Mesenchymal stem cell (in vitro differentiated cells and primary cell): ENCODE results near the gene KPNA2.

Source experiments
- DNase-seq: peaks from one replicate; pipeline ENCODE4 v3.0.0-alpha.2; 2013
- H2AFZ ChIP-seq: one replicate; pipeline ENCODE4 v1.6.1; 2013; ENCODE audit warnings: low read depth, mild to moderate bottlenecking, control low read depth, inconsistent platforms, low read length, moderate library complexity
- H2AK5ac ChIP-seq: 2 replicates; pipeline ENCODE4 v1.6.1; 2013; ENCODE audit warnings: low read length, moderate library complexity, mild to moderate bottlenecking, inconsistent platforms; ENCODE audit not compliant: severe bottlenecking
- H2BK120ac ChIP-seq: one replicate; pipeline ENCODE4 v1.6.1; 2013; ENCODE audit warnings: low read depth, mild to moderate bottlenecking, inconsistent platforms, low read length, moderate library complexity
- H2BK12ac ChIP-seq, 2 experiments: one replicate each; pipeline ENCODE4 v1.6.1; 2013; ENCODE audit warnings: inconsistent platforms in 2 of 2, low read length in 2 of 2, mild to moderate bottlenecking in 2 of 2, moderate library complexity in 2 of 2, control low read depth in 1 of 2
- H2BK15ac ChIP-seq: one replicate; pipeline ENCODE4 v1.6.1; 2013; ENCODE audit warnings: mild to moderate bottlenecking, low read depth, inconsistent platforms; ENCODE audit not compliant: poor library complexity, severe bottlenecking
- H2BK5ac ChIP-seq: 2 replicates; pipeline ENCODE4 v1.6.1; 2013; ENCODE audit warnings: low read depth, mild to moderate bottlenecking, low read length, control low read depth, inconsistent platforms; ENCODE audit not compliant: poor library complexity, severe bottlenecking
- H3K14ac ChIP-seq, 2 experiments: one replicate each; pipeline ENCODE4 v1.6.1; 2013; ENCODE audit warnings: inconsistent platforms in 2 of 2, low read length in 2 of 2, control low read depth in 1 of 2, mild to moderate bottlenecking in 1 of 2, moderate library complexity in 1 of 2
- H3K18ac ChIP-seq, 2 experiments: one replicate each; pipeline ENCODE4 v1.6.1; 2013; ENCODE audit warnings: inconsistent platforms in 2 of 2, low read length in 2 of 2, control low read depth in 1 of 2, low read depth in 1 of 2, mild to moderate bottlenecking in 1 of 2
- H3K23ac ChIP-seq, 2 experiments: one replicate each; pipeline ENCODE4 v1.6.1; 2013; ENCODE audit warnings: inconsistent platforms in 2 of 2, low read length in 2 of 2, mild to moderate bottlenecking in 2 of 2, moderate library complexity in 2 of 2, control low read depth in 1 of 2
- H3K27ac ChIP-seq: 2 replicates; pipeline ENCODE4 v1.5.1; 2013; ENCODE audit warnings: mild to moderate bottlenecking, moderate library complexity, low read length, control low read depth, inconsistent platforms; ENCODE audit not compliant: poor library complexity, severe bottlenecking
- H3K27me3 ChIP-seq, 2 experiments: 2 replicates each; pipeline versions ENCODE4 v1.6.1 to v1.7.0; 2013; ENCODE audit warnings: low read length in 2 of 2, mild to moderate bottlenecking in 2 of 2, moderate library complexity in 2 of 2, control low read depth in 1 of 2, inconsistent platforms in 1 of 2; ENCODE audit not compliant: control insufficient read depth in 1 of 2, insufficient read depth in 1 of 2
- H3K36me3 ChIP-seq, 2 experiments: 2 replicates each; pipeline versions ENCODE4 v1.6.1 to v1.7.0; 2013; ENCODE audit warnings: low read length in 2 of 2, control low read depth in 1 of 2, inconsistent platforms in 1 of 2, low read depth in 1 of 2, mild to moderate bottlenecking in 1 of 2; ENCODE audit not compliant: insufficient read depth in 2 of 2, control insufficient read depth in 1 of 2
- H3K4ac ChIP-seq, 2 experiments: one replicate each; pipeline ENCODE4 v1.6.1; 2013; ENCODE audit warnings: inconsistent platforms in 2 of 2, low read length in 2 of 2, mild to moderate bottlenecking in 2 of 2, moderate library complexity in 2 of 2, control low read depth in 1 of 2, low read depth in 1 of 2
- H3K4me1 ChIP-seq: 2 replicates; pipeline ENCODE4 v1.6.1; 2013; ENCODE audit warnings: low read depth, low read length, control low read depth; ENCODE audit not compliant: control insufficient read depth, insufficient read depth
- H3K4me2 ChIP-seq: 2 replicates; pipeline ENCODE4 v1.6.1; 2013; ENCODE audit warnings: low read length, mild to moderate bottlenecking, inconsistent platforms; ENCODE audit not compliant: poor library complexity, severe bottlenecking
- H3K4me3 ChIP-seq, 2 experiments: 2 replicates each; pipeline versions ENCODE4 v1.5.1 to v1.7.0; 2013; ENCODE audit warnings: low read length in 2 of 2, mild to moderate bottlenecking in 2 of 2, control low read depth in 1 of 2, low read depth in 1 of 2; ENCODE audit not compliant: insufficient read depth in 1 of 2
- H3K79me1 ChIP-seq: replicated peaks from 2 replicates; pipeline ENCODE4 v1.6.1; 2013; ENCODE audit warnings: mild to moderate bottlenecking, control low read depth, low read length, inconsistent platforms; ENCODE audit not compliant: poor library complexity, severe bottlenecking
- H3K9ac ChIP-seq: 2 replicates; pipeline ENCODE4 v1.7.0; 2013; ENCODE audit warnings: mild to moderate bottlenecking, low read length, moderate library complexity
- H3K9me3 ChIP-seq: 2 replicates; pipeline ENCODE4 v1.7.0; 2013; ENCODE audit warnings: mild to moderate bottlenecking, low read length; ENCODE audit not compliant: control insufficient read depth
- H4K8ac ChIP-seq: one replicate; pipeline ENCODE4 v1.6.1; 2013; ENCODE audit warnings: inconsistent platforms, mild to moderate bottlenecking, low read length, moderate library complexity
- H4K91ac ChIP-seq: one replicate; pipeline ENCODE4 v1.6.1; 2013; ENCODE audit warnings: mild to moderate bottlenecking, low read length, inconsistent platforms
- WGBS: methylation state at CpG from one replicate; pipeline ENCODE4 v1.1.7; 2013; ENCODE audit warnings: mixed read lengths; 5-methylcytosine and 5-hydroxymethylcytosine counted together

Gene KPNA2

GRCh38 chr17:68052810-68053209 lies 17.3 kb downstream of the KPNA2 start:
- Histone ChIP-seq H3K36me3 (no peaks in the 10 kb centered on the region), H3K79me1 (no peaks in the 10 kb centered on the region), H4K8ac (no peak overlapping the region), H3K9me3 (no peaks in the 10 kb centered on the region), H3K23ac (no peak overlapping the region), H3K27ac (no peak overlapping the region), H3K4me2 (no peak overlapping the region), H2BK5ac (no peak overlapping the region), H3K14ac (no peak overlapping the region), H2AK5ac (no peak overlapping the region), H3K4me1 (peaks cover 8% of the 10 kb centered on the region), H2AFZ (no peak overlapping the region), H2BK15ac (no peak overlapping the region), H3K4me3 (peak overlapping the region in 1 of 2 experiments; percentile 26), H2BK120ac (no peak overlapping the region), H3K4ac (no peak overlapping the region), H2BK12ac (peak overlapping the region; percentile 7 to 64), H4K91ac (no peak overlapping the region), H3K18ac (peak overlapping the region in 1 of 2 experiments; percentile 87), H3K27me3 (no peaks in the 10 kb centered on the region), H3K9ac (peak overlapping the region; percentile 63)
- no peak for DNase-seq
- WGBS, result 96% methylated on average over 14 of the region's 14 CpGs

GRCh38 chr17:68053231-68054013 lies 17.9 kb downstream of the KPNA2 start:
- Histone ChIP-seq H4K8ac (peak overlapping the region; percentile 45), H3K4me2 (no peak overlapping the region), H3K4me1 (peaks cover 8% of the 10 kb centered on the region), H3K27me3 (no peaks in the 10 kb centered on the region), H3K14ac (no peak overlapping the region), H3K79me1 (no peaks in the 10 kb centered on the region), H3K4me3 (peak overlapping the region in 1 of 2 experiments; percentile 26), H2AK5ac (no peak overlapping the region), H2BK15ac (no peak overlapping the region), H4K91ac (peak overlapping the region; percentile 70), H2BK5ac (no peak overlapping the region), H2AFZ (no peak overlapping the region), H3K4ac (peak overlapping the region in 1 of 2 experiments; percentile 94), H2BK120ac (peak overlapping the region; percentile 64), H3K36me3 (no peaks in the 10 kb centered on the region), H3K18ac (peak overlapping the region; percentile 22 to 87), H3K23ac (no peak overlapping the region), H3K9me3 (no peaks in the 10 kb centered on the region), H2BK12ac (peak overlapping the region in 1 of 2 experiments; percentile 64), H3K27ac (no peak overlapping the region), H3K9ac (peak overlapping the region; percentile 63)
- peak; percentile 62 for DNase-seq
- WGBS, result 70% methylated on average over 7 of the region's 9 CpGs

- Histone ChIP-seq H3K27me3 (no peaks in the 10 kb centered on the region), H3K4ac (peak overlapping the region; percentile 11 to 17), H3K23ac (no peak overlapping the region), H3K9me3 (no peaks in the 10 kb centered on the region), H2BK12ac (peak overlapping the region in 1 of 2 experiments; percentile 54), H2AK5ac (no peak overlapping the region), H3K4me3 (peak overlapping the region in 1 of 2 experiments; percentile 27), H3K18ac (peak overlapping the region; percentile 66 to 77), H2BK15ac (no peak overlapping the region), H2AFZ (no peak overlapping the region), H2BK120ac (peak overlapping the region; percentile 0), H3K14ac (no peak overlapping the region), H4K91ac (peak overlapping the region; percentile 65), H3K4me1 (peaks cover 8% of the 10 kb centered on the region), H2BK5ac (no peak overlapping the region), H3K36me3 (no peaks in the 10 kb centered on the region), H3K4me2 (no peak overlapping the region), H4K8ac (no peak overlapping the region), H3K79me1 (no peaks in the 10 kb centered on the region), H3K9ac (peak overlapping the region; percentile 52), H3K27ac (peak overlapping the region; percentile 55)
- peak; percentile 89 for DNase-seq
- WGBS, result 18% methylated on average over 10 of the region's 11 CpGs
These were observed 18.9 kb downstream of the KPNA2 start for GRCh38 chr17:68054296-68054900.

DNA sequence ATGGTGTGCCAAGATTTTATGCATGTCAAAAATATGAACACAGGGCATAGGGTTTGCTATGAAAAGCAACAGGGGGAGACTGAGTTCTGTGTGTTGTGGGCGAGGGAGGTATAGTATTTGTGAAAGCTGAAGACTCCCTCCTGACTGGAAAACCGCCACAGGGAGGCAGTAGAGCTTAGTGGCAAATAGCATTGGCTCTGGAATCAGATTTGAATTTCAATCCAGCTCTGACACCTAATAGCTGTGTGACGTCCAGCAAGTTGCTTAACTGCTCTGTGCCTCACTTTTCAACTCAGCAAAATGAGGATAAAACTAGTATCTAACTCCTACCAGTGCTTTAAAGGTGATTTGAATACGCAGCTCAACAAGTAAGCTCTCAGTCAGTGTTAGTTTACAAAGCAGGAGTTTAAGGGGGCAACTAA lies 22.0 kb downstream of the KPNA2 start:
- no peaks in the 10 kb centered on the region for H3K79me1 ChIP-seq
- H2AFZ ChIP-seq, result no peak overlapping the region
- H2AK5ac ChIP-seq, result no peak overlapping the region
- no peak overlapping the region for H3K23ac ChIP-seq
- no peak overlapping the region for H4K8ac ChIP-seq
- no peak overlapping the region for H3K18ac ChIP-seq
- H3K4me2 ChIP-seq, result no peak overlapping the region
- peak; percentile 49 for DNase-seq
- H3K14ac ChIP-seq, result no peak overlapping the region
- peaks cover 9% of the 10 kb centered on the region for H3K4me1 ChIP-seq
- H3K4me3 ChIP-seq, result no peak overlapping the region
- H2BK12ac ChIP-seq, result no peak overlapping the region
- no peaks in the 10 kb centered on the region for H3K36me3 ChIP-seq
- no peak overlapping the region for H4K91ac ChIP-seq
- H2BK15ac ChIP-seq, result no peak overlapping the region
- no peaks in the 10 kb centered on the region for H3K9me3 ChIP-seq
- H3K27ac ChIP-seq, result no peak overlapping the region
- WGBS, result 61% methylated on average over 4 of the region's 4 CpGs
- H2BK5ac ChIP-seq, result no peak overlapping the region
- H3K27me3 ChIP-seq, result no peaks in the 10 kb centered on the region
- no peak overlapping the region for H2BK120ac ChIP-seq
- H3K4ac ChIP-seq, result no peak overlapping the region
- H3K9ac ChIP-seq, result no peak overlapping the region
